MM.1S (cell line): ENCODE data around the gene LDLRAD3.

Experiments used
- CTCF ChIP-seq: fragments of 300-600 bp; sonication (generic); IDR thresholded peaks from 2 replicates; pipeline ENCODE4 v1.5.1; 2016; ENCODE audit warnings: antibody characterized with exemption, low read length, mixed read lengths
- EZH2 ChIP-seq: fragments of 300-600 bp; sonication (generic); optimal IDR thresholded peaks from 2 replicates; pipeline ENCODE3; 2017; ENCODE audit warnings: low read depth, mild to moderate bottlenecking, antibody characterized with exemption, low read length, mixed read lengths
- EZH2phosphoT487 ChIP-seq: fragments of 300-600 bp; sonication (generic); IDR thresholded peaks from 2 replicates; pipeline ENCODE4 v1.6.1; 2018; ENCODE audit warnings: antibody characterized with exemption, low read length

- TF ChIP-seq CTCF (no peak), EZH2 (no peak), EZH2phosphoT487 (no peak)
These were observed 234.0 kb downstream of the LDLRAD3 start for GRCh38 chr11:36177836-36178235.
